GM18517 (cell line): Measurements from ENCODE around the gene HBD.
A peak's percentile ranks its signal among the peaks of the same experiment; 100 is the strongest.

Experiments
- ATAC-seq: cut with Tn5 transposase; IDR thresholded peaks from one replicate; pipeline ENCODE4 v1.9.1; 2021; ENCODE audit warnings: mild to moderate bottlenecking, moderate library complexity; ENCODE audit not compliant: unreplicated experiment

Gene HBD

DNA sequence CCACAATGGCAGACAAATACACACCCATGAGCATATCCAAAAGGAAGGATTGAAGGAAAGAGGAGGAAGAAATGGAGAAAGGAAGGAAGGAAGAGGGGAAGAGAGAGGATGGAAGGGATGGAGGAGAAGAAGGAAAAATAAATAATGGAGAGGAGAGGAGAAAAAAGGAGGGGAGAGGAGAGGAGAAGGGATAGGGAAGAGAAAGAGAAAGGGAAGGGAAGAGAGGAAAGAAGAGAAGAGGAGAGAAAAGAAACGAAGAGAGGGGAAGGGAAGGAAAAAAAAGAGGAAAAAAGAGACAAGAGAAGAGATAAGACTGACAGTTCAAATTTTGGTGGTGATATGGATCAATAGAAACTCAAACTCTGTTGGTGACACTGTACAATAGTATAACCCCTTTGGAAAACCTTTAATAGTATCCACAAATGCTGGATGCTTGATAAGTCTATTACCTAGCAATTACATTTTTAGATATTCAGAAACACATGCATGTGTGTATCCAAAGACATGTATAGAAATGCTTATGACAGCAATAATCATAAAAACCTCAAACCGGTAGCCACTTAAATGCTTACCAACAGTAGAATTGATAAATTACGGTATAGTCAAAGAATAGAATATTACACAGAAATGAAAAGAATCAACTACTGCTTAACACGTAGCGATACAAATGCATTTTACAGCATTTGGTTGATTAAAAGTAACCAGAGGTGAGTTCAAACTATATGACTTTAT is 1.2 kb upstream of the HBD start:
- ATAC-seq, result no peak

DNA sequence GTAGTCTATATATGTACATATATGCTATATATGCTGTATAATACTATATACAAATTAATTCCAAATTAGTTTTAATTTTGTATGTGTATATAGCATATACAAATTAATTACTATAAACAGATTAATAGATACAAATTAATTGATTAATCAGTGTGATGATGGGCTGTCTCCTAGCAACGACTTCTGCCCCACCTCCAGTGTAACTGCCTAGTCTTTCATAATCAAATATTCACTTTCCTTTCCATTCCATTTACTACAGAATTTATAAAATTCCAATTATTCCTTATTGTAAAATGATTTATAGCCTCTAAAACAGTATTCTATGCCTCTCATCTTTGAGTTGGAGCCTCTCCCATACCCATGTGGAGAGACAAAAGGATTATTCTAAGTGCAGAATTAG is 976 bp downstream of the HBD start:
- no peak for ATAC-seq

DNA sequence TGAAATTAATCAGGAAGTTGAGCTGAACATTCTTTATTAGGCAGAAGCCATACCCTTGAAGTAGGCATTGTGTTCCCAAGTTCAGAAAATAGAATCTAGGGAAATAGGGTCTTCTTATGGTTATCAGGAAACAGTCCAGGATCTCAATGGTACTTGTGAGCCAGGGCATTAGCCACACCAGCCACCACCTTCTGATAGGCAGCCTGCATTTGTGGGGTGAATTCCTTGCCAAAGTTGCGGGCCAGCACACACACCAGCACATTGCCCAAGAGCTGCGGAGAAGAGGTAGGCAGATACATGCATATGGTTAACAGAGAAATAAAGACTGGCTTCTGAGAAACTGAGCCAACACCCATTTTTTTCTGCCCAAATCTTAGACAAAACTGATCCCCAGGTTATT is 1.5 kb downstream of the HBD start:
- ATAC-seq, result no peak

DNA sequence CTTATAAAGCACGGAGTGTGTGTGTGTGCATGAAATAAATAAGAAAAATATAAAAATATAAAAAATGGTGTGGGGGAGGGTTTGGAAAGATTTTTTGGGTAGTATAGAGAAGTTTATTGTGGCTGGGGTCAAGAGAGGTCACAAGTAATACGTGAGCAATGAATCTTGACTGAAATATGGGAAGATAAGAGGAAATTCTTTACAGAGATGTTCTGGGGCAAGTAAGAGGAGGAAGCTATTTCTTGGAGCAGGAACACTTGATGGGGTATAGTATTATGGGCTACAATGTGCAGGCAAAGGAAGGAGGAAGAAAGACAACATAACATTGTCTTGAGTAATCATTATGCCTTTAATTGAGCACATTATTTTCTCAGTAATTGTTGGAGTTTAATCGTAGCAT is 2.1 kb downstream of the HBD start:
- no peak for ATAC-seq

DNA sequence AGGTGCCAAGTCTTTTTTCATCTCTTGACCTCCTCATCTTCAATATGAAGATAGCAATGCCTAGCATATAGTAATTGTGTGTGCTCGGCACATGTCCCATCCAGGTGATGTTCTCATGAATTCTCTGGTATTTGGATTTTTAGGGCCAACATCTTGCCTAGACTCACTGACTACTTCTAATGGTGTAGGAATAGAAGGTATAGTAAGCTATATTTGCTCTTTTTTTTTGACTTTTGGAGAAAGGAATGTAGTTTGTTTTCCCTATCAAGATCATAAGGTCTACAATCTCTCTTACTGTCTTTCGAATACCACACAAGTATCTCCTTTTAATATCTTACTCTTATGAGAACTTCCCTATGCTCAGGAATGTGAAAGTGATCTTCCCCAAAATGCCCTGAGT is 3.2 kb downstream of the HBD start:
- ATAC-seq, result no peak

DNA sequence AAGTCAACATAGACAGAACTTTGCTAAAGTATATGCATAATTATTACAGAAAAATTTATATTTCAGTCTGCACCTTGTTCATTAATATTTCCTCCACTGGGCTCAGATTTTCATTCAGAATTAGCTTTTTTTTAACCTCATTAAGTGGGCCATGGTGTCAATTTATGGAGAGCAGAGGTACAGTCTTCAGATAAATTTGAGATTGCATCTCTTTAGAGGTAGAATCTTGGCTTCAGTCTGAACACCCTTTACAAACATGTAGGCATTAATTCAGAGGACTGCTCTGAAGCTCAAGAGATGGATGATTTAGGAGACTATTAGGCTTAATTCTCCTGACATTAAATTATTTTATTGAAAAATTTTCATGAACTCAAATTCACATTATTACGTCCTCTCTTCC is 4.0 kb downstream of the HBD start:
- ATAC-seq, result no peak

DNA sequence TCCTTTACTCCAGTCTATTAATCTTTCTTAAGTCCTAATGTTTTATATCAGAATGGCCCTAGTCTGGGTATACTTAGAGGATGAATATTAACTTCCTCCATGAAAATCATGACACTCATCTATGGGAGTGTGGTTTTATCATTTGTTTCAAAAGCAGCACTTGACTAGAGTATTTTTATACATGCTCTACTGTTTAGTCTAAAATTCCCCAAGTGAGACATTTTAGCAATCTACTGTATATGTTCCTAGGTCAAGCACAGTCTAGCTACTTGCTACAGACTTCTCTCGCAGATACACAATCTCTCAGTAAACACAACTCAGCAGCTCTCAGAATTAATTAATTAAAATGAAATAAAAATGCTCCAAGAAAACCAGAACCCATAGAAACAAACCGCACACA is 4.5 kb downstream of the HBD start:
- no peak for ATAC-seq

DNA sequence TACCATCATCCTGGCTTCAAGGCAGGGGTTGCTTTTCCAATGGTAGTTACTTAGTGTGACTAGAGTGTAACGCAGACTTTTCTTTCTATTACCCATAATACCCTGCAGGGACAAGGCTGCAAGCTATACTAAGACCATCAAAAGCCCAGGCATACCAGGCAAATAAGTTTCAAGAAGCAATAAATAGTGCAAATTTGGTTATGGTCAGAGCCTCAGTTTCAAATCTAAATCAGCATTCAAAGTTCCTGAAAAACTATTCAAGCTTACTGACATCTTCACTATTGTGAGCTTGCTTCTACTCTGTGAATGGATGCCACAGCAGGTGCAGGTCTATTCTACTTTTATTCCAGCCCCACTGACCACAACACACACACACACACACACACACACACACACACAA is 4.9 kb downstream of the HBD start:
- ATAC-seq, result no peak

DNA sequence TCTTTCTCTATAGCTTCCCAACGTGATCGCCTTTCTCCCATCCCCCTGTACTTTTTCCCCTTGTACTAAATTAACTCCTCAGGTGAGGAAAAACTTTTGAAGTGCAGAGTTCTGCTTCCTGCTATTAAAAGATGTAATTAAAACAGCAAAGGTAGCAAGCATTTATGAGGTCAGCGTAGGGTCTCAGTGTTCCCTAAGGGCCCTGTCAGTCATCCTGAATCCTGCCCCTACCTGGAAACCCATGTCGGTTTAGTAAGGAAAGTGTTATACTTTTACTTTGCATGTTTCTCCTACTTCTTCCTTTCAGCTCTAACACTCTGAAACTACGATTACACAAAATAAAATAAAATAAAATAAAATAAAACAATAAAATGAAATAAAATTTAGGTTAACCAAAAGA is 6.2 kb downstream of the HBD start:
- no peak for ATAC-seq

DNA sequence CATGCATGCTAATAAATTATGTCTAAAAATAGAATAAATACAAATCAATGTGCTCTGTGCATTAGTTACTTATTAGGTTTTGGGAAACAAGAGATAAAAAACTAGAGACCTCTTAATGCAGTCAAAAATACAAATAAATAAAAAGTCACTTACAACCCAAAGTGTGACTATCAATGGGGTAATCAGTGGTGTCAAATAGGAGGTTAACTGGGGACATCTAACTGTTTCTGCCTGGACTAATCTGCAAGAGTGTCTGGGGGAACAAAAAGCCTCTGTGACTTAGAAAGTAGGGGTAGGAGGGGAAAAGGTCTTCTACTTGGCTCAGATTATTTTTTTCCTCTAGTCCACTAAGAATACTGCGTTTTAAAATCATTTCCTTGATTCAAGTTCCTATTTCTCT is 6.6 kb downstream of the HBD start:
- no peak for ATAC-seq

DNA sequence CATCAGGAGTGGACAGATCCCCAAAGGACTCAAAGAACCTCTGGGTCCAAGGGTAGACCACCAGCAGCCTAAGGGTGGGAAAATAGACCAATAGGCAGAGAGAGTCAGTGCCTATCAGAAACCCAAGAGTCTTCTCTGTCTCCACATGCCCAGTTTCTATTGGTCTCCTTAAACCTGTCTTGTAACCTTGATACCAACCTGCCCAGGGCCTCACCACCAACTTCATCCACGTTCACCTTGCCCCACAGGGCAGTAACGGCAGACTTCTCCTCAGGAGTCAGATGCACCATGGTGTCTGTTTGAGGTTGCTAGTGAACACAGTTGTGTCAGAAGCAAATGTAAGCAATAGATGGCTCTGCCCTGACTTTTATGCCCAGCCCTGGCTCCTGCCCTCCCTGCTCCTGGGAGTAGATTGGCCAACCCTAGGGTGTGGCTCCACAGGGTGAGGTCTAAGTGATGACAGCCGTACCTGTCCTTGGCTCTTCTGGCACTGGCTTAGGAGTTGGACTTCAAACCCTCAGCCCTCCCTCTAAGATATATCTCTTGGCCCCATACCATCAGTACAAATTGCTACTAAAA is 7.5 kb downstream of the HBD start, which contains the start of gene HBB:
Gene HBB (minus strand): TSS at position 340 of the 579 bp plus-strand sequence. CDS start 50 bp downstream, at position 290.
- ATAC-seq, result no peak

DNA sequence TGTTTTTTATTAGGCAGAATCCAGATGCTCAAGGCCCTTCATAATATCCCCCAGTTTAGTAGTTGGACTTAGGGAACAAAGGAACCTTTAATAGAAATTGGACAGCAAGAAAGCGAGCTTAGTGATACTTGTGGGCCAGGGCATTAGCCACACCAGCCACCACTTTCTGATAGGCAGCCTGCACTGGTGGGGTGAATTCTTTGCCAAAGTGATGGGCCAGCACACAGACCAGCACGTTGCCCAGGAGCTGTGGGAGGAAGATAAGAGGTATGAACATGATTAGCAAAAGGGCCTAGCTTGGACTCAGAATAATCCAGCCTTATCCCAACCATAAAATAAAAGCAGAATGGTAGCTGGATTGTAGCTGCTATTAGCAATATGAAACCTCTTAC is 8.8 kb downstream of the HBD start:
- ATAC-seq, result no peak

DNA sequence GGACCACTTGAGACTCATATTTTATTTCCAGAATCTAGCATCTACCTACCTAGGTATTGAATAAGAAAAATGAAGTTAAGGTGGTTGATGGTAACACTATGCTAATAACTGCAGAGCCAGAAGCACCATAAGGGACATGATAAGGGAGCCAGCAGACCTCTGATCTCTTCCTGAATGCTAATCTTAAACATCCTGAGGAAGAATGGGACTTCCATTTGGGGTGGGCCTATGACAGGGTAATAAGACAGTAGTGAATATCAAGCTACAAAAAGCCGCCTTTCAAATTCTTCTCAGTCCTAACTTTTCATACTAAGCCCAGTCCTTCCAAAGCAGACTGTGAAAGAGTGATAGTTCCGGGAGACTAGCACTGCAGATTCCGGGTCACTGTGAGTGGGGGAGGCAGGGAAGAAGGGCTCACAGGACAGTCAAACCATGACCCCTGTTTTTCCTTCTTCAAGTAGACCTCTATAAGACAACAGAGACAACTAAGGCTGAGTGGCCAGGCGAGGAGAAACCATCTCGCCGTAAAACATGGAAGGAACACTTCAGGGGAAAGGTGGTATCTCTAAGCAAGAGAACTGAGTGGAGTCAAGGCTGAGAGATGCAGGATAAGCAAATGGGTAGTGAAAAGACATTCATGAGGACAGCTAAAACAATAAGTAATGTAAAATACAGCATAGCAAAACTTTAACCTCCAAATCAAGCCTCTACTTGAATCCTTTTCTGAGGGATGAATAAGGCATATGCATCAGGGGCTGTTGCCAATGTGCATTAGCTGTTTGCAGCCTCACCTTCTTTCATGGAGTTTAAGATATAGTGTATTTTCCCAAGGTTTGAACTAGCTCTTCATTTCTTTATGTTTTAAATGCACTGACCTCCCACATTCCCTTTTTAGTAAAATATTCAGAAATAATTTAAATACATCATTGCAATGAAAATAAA is 9.5 kb downstream of the HBD start:
- no peak for ATAC-seq

DNA sequence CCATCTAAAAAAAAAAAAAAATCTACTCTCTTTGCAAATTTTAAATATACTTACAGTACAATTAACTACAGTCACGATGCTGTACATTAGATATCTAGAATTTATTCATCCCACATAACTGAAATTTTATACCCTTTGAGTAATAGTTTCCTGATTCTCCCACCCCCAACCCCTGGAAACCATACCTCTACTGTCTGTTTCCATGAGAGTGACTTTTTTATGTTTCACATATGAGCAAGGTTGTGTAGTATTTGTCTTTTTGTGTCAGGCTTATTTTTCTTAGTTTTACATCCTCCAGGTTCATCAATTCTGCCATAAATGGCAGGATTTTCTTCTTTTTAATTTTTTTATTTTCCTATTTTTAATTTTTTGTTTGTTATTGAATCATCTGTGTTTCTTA is 10.6 kb downstream of the HBD start:
- no peak for ATAC-seq

DNA sequence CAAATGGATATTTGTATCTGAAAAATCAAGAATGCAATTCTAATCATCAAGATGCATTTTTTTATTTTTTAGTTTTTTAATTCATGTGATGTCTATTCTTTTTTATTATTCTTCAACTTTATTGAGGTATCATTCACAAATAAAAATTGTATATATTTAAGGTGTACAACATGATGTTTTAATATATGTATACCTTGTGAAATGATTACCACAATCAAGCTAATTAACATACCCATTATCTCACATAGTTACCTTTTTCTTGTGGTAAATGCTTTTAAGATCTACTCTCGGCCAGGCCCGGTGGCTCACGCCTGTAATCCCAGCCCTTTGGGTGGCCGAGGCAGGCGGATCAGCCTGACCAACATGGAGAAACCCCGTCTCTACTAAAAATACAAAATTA is 11.1 kb downstream of the HBD start:
- no peak for ATAC-seq

DNA sequence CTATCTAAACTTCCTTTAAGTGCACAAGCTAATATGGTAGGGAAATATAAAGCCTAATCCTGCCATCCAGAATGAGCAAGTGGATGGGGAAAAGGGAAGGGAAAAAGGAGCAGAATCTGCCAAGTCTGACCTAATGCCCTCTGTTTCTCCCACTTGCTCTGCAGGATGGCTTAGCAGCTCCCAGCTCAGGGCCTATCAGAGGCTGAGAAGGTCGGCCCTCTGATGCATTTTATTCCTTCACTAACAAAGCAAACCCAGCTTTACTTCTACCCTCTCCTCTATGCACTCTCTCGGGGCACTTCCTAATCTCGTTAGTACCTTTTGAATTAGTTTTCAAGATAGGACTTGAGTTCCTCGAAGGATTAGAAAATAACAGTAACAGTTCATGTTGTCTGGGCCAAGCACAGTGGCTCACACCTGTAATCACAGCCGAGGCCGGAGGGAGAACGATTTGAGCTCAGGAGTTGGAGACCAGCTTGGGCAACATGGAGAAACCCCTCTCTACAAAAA is 23.9 kb downstream of the HBD start:
- ATAC-seq, result no peak

DNA sequence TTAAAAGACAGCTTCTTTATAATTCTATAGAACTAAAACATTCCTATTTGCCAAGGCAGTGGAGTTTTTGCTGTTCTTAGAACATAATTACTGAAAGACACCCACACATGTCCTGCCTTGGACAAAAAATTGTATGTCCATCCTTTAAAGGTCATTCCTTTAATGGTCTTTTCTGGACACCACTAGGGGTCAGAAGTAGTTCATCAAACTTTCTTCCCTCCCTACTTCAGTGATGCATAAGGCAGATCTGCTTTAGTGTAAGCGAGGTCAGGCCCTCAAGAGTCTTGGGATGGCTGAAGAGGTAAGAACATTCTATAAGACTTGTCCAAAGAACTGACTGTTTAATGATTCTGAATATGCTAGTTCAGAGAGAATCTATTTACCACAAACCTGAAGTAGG is 29.5 kb downstream of the HBD start:
- ATAC-seq, result peak; percentile 75

DNA sequence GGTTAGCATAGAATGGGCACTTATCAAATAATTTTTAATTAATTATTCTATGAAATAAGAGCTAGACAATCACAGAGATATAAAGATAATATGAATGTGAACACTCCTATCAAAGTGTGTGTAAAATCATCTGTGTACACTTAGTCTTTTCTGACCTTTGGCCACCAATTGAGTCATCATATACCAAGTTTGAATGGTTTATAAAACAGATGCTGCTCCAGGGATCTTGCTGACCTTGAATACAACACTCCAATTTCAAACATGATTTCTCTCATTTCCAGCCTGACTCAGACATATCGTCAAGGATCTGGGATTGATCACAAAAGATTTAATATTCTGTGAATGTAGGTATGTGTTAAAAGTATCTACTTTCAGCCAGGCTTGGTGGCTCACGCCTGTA is 30.9 kb downstream of the HBD start:
- no peak for ATAC-seq

DNA sequence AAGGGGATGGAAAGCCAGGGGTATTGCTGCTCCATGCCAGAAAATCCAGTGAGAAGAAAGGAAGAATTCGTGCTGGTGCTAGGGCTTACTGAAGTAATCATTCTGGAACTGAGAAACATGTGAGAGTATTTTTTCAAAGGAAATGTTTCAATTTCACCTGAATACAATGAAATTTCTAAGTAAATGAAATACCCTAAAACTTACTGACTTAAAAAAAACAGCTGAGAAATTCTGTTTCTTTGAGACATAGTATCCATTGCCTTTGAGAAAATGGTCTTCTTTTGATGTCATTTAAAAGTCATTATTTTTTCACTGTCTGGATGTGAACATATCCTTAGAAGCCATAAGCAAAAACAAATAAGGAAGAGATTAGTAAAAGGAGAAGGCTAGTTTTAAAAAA is 33.7 kb downstream of the HBD start, which contains the start of gene OR51V1:
Gene OR51V1 (minus strand): TSS at position 101 of the 400 bp plus-strand sequence. CDS start 0 bp downstream, at position 101.
- no peak for ATAC-seq

DNA sequence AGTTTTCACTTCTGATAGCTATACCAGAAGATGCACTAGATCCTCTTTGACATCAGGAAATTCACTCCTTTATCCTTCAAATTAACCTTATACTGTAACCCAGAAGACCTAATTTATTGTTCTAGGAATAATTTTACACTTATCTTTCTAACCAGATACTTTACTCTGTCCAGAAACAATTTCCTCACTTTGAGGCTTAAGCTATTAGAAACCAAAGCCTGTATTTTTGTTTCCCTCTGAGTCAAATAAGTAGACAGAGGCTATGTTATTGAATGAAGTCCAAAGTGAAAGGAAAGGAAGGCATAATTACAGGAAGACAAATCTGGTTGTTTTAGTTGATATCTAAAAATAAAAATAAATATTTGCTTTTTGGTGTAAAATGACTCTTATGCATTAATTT is 36.0 kb downstream of the HBD start:
- ATAC-seq, result no peak

DNA sequence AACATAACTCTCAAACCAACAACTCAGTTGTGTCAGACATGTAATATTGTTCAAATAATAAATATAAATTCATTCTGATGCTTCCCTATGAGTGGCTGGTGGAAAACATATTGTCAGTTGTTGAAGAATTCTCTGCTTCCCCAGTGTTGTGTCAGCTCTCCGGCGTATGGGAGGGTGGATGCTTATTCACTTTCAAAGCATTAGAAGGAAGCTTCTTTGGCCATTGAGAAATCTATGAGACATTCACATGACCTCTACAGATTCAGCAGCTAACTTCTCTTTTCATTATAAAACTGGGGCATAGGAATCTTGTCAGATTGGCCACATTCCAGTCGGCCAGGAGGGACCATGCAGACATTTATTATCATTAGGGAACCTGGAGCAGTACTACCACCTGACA is 36.7 kb downstream of the HBD start:
- no peak for ATAC-seq

DNA sequence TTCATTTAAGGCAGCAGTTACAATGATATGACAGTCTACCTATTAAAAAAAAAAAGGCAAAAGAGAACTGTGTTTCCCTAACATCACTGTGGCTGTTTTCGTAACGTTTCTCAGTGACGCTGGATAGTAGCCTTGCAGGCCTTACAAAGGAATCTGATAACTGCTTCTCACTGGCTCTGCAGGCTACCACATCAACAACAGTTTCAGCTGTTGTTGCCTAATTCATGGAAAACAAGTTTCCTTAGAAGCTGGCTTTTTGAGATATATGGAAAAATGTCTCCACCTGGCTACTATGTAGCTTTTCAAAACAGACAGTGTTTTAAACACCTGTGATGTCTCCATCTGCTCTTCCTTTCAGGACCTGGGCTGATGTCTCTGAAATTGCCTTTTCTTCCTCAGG is 37.6 kb downstream of the HBD start:
- ATAC-seq, result no peak
